Measurements from ENCODE around the gene TOPBP1. TPM values are rescaled to one million over a fixed set of nuclear protein-coding genes. Genes with fewer than 3 reads are reported as not detected.
A peak's percentile ranks its signal among the peaks of the same experiment; 100 is the strongest.

Gene TOPBP1
- total RNA-seq, 6 experiments from 2014 or later: 5.3 to 20.6 (median 8.1) TPM

- no peaks in the 10 kb centered on the region for H3K9me3 ChIP-seq
- intact Hi-C loops (cut with DNase I): loop anchor here in 1 of 2 donors (5.0 kb wide), 1 partner anchor 90 kb away; no protein-coding TSS in a partner anchor
- under 1% methylated on average over 7 of the region's 7 CpGs for WGBS (ENCODE audit: insufficient coverage, low coverage, low lambda C conversion rate, missing lambda C conversion rate)
- peak overlapping the region; percentile 29 to 72 (median 68) for H3K27ac ChIP-seq
- H3K27me3 ChIP-seq: no peaks in the 10 kb centered on the region
- peak; percentile 60 to 84 (median 70) for ATAC-seq
- peaks cover 0 to 13% (median 0%) of the 10 kb centered on the region in 4 donors for H3K36me3 ChIP-seq
- no peak for TF ChIP-seq POLR2A (IDR thresholded peaks at IDR 0.05)
- TF ChIP-seq CTCF (IDR thresholded peaks at IDR 0.05): peak in 3 of 4 donors; percentile 19 to 27 (median 22)
- peak overlapping the region; percentile 73 to 92 (median 77) for H3K4me3 ChIP-seq
- DNase-seq: no peak
- peaks cover 0 to 22% (median 8%) of the 10 kb centered on the region in 4 donors for H3K4me1 ChIP-seq
These were observed 524 bp upstream of the TOPBP1 start for GRCh38 chr3:133662278-133662651.

DNA sequence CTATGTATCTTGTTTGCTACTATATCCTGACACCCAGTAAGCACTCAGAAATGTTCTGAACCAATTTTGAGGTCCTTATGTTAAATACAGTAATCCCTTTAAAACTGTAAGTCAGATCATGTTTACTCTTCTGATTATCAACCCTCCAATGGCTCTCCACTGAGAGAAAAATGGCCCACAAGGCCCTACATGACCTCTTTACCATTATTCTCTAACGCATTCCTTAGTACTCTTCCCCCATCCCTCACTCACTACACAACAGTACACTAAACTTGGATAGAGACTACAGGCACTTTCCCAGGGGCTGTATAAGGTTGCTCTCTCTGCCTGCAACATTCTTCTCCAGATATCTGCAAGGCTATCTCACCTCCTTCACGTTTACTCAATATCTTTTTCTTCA lies 1.9 kb downstream of the TOPBP1 start:
- no peaks in the 10 kb centered on the region for H3K27me3 ChIP-seq
- intact Hi-C loops (cut with DNase I): loop anchor here in 1 of 2 donors (5.0 kb wide), 1 partner anchor 92 kb away; no protein-coding TSS in a partner anchor
- TF ChIP-seq POLR2A (IDR thresholded peaks at IDR 0.05) (no peak), CTCF (IDR thresholded peaks at IDR 0.05) (no peak)

DNA sequence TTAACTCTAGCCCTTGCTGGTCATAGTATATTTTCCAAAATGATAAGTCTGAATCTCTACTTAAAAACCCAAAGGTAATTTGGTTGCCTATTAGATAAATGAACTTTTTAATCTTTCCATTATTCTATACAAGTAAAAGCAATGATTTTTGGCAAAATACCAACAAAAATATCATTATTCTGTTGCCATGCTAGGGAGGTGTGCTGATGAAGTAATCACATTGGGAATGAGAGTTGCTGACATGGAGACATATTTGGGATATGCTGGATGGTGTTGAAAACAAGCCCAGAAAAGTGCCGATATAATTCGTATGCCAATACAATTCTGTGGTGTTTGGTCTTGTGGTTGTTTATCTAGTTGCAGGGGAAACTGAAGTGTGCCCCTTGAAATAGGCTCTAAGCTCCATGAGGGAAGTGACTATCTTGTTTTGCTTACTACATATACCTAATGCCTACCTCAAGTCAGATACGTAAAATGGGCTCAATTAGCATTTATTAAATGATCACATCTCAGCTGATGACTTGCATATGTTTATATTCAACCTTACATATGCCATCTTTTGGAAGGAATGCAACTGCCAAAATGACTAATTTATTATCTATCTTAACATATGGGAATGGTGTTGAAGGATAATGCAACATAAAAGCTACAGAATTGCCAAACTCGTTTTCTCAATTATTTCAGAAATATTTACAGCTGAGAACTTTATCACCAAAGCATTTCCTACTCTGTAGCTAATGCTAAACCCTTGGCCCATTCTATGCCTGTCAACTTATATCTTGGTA lies 5.8 kb downstream of the TOPBP1 start:
- WGBS (ENCODE audit: insufficient coverage, low coverage, low lambda C conversion rate, missing lambda C conversion rate): 90% methylated on average over 4 of the region's 4 CpGs
- DNase-seq: no peak
- no peak overlapping the region for H3K27ac ChIP-seq
- H3K36me3 ChIP-seq: peaks cover 0 to 56% (median 3%) of the 10 kb centered on the region in 4 donors
- no peaks in the 10 kb centered on the region for H3K27me3 ChIP-seq
- H3K9me3 ChIP-seq: no peaks in the 10 kb centered on the region
- H3K4me1 ChIP-seq: peaks cover 0 to 2% (median 0%) of the 10 kb centered on the region in 4 donors
- TF ChIP-seq POLR2A (IDR thresholded peaks at IDR 0.05) (no peak), CTCF (IDR thresholded peaks at IDR 0.05) (no peak)
- ATAC-seq: no peak
- intact Hi-C loops (cut with DNase I): no loop called here
- no peak overlapping the region for H3K4me3 ChIP-seq

More for the DNA sequence above, 1.9 kb downstream of the TOPBP1 start:
- H3K4me1 ChIP-seq: peaks cover 0 to 22% (median 8%) of the 10 kb centered on the region in 4 donors
- no peak for DNase-seq
- ATAC-seq: no peak
- H3K9me3 ChIP-seq: no peaks in the 10 kb centered on the region
- 76% methylated on average over 2 of the region's 2 CpGs for WGBS (ENCODE audit: insufficient coverage, low coverage, low lambda C conversion rate, missing lambda C conversion rate)
- peaks cover 0 to 30% (median 0%) of the 10 kb centered on the region in 4 donors for H3K36me3 ChIP-seq
- H3K27ac ChIP-seq: no peak overlapping the region
- no peak overlapping the region for H3K4me3 ChIP-seq

- H3K36me3 ChIP-seq: peaks cover 0 to 39% (median 8%) of the 10 kb centered on the region in 4 donors
- DNase-seq: no peak
- intact Hi-C loops (cut with DNase I): no loop called here
These were observed 12.2 kb downstream of the TOPBP1 start for GRCh38 chr3:133649486-133650068.

More at GRCh38 chr3:133649486-133650068, 12.2 kb downstream of the TOPBP1 start:
- 82% methylated on average over 4 of the region's 4 CpGs for WGBS (ENCODE audit: insufficient coverage, low coverage, low lambda C conversion rate, missing lambda C conversion rate)
- no peaks in the 10 kb centered on the region for H3K9me3 ChIP-seq
- no peak overlapping the region for H3K4me3 ChIP-seq
- no peaks in the 10 kb centered on the region for H3K4me1 ChIP-seq
- TF ChIP-seq CTCF (IDR thresholded peaks at IDR 0.05) (no peak), POLR2A (IDR thresholded peaks at IDR 0.05) (no peak)
- H3K27ac ChIP-seq: no peak overlapping the region
- ATAC-seq: no peak
- H3K27me3 ChIP-seq: no peaks in the 10 kb centered on the region
